SU-DHL-6 (cell line): ENCODE data around the gene ATP5F1E.
"Not testable (repeated sequence)": the region's sequence is repeated elsewhere in the genome, so short reads cannot be mapped to it uniquely, and the experiment has no call there.

Source experiments
- H2AFZ ChIP-seq: fragments of 200-600 bp; sonication (generic); 2 replicates; pipeline ENCODE4 v1.6.1; 2014; ENCODE audit warnings: low read depth, mild to moderate bottlenecking, moderate library complexity, mixed read lengths, antibody characterized with exemption, low read length; ENCODE audit not compliant: severe bottlenecking
- H3F3A ChIP-seq: fragments of 200-600 bp; shearing (Covaris generic); 2 replicates; pipeline ENCODE4 v1.6.0; 2016; ENCODE audit warnings: antibody characterized with exemption, mild to moderate bottlenecking; ENCODE audit not compliant: insufficient read depth
- H3K27ac ChIP-seq: fragments of 200-600 bp; sonication (generic); 2 replicates; pipeline ENCODE4 v1.5.1; 2016; ENCODE audit warnings: low read depth, mild to moderate bottlenecking, low read length, moderate library complexity, mixed read lengths
- H3K27me3 ChIP-seq: fragments of 200-600 bp; sonication (generic), shearing (Covaris generic); 2 replicates; pipeline ENCODE4 v1.6.0; 2014; ENCODE audit warnings: mild to moderate bottlenecking, low read length
- H3K36me3 ChIP-seq: fragments of 200-600 bp; sonication (generic); 2 replicates; pipeline ENCODE4 v1.6.1; 2014; ENCODE audit warnings: mild to moderate bottlenecking, low read length, mixed read lengths
- H3K4me2 ChIP-seq: fragments of 300-600, 200-600 bp; shearing (Covaris generic), sonication (generic); 2 replicates; pipeline ENCODE4 v1.6.0; 2014; ENCODE audit warnings: low read length, low read depth, mild to moderate bottlenecking; ENCODE audit not compliant: poor library complexity, severe bottlenecking
- H3K4me3 ChIP-seq: fragments of 200-600 bp; sonication (generic); 2 replicates; pipeline ENCODE4 v1.5.1; 2014; ENCODE audit warnings: antibody characterized with exemption, low read length, mild to moderate bottlenecking, mixed read lengths; ENCODE audit not compliant: insufficient read depth, poor library complexity, severe bottlenecking
- H3K79me2 ChIP-seq: fragments of 200-600 bp; sonication (generic); 2 replicates; pipeline ENCODE4 v1.6.1; 2014; ENCODE audit warnings: mild to moderate bottlenecking, low read length, moderate library complexity; ENCODE audit not compliant: insufficient read depth
- H3K9ac ChIP-seq: fragments of 200-600 bp; sonication (generic); 2 replicates; pipeline ENCODE4 v1.7.0; 2014; ENCODE audit warnings: mild to moderate bottlenecking, low read length
- H3K9me2 ChIP-seq: fragments of 200-600 bp; sonication (generic); replicated peaks from 2 replicates; pipeline ENCODE4 v1.6.1; 2014; ENCODE audit warnings: low read length; ENCODE audit not compliant: insufficient read depth
- H3K9me3 ChIP-seq: fragments of 200-600 bp; sonication (generic); 2 replicates; pipeline ENCODE4 v1.6.1; 2014; ENCODE audit warnings: low read length, mixed read lengths; ENCODE audit not compliant: insufficient read depth
- H4K20me1 ChIP-seq: fragments of 200-600 bp; sonication (generic); 2 replicates; pipeline ENCODE4 v1.6.1; 2014; ENCODE audit warnings: low read depth, mild to moderate bottlenecking, antibody characterized with exemption, low read length, moderate library complexity, mixed read lengths
- CTCF ChIP-seq: fragments of 200-600 bp; sonication (generic); IDR thresholded peaks from one replicate; pipeline ENCODE4 v1.5.1; 2017; ENCODE audit warnings: antibody characterized with exemption, mild to moderate bottlenecking, low read length, moderate library complexity; ENCODE audit not compliant: insufficient read depth, poor library complexity, severe bottlenecking
- EZH2phosphoT487 ChIP-seq: fragments of 200-600 bp; sonication (generic), shearing (Covaris generic); conservative IDR thresholded peaks from 2 replicates; pipeline ENCODE4 v1.6.1; 2018; ENCODE audit warnings: mild to moderate bottlenecking, antibody characterized with exemption, low read length, moderate library complexity, mixed read lengths

Gene ATP5F1E

GRCh38 chr20:58986968-58987517 is 45.1 kb downstream of the ATP5F1E start:
- no peak overlapping the region for H3K4me2 ChIP-seq
- H3K27ac ChIP-seq, result no peak overlapping the region
- peaks cover 8% of the 10 kb centered on the region; the same call in 1 of the 2 replicates for H3F3A ChIP-seq
- peaks cover 44% of the 10 kb centered on the region for H3K79me2 ChIP-seq
- TF ChIP-seq EZH2phosphoT487, result no peak
- TF ChIP-seq CTCF, result no peak
- H3K27me3 ChIP-seq, result no peaks in the 10 kb centered on the region
- H3K36me3 ChIP-seq, result peaks cover 19% of the 10 kb centered on the region
- no peak overlapping the region for H2AFZ ChIP-seq
- H3K9ac ChIP-seq, result no peak overlapping the region
- H3K4me3 ChIP-seq, result no peak overlapping the region
- no peaks in the 10 kb centered on the region for H3K9me3 ChIP-seq
- H3K9me2 ChIP-seq, result no peaks in the 10 kb centered on the region
- H4K20me1 ChIP-seq, result peaks cover 4% of the 10 kb centered on the region; the same call in 1 of the 2 replicates

GRCh38 chr20:58986286-58986967 is 45.7 kb downstream of the ATP5F1E start:
- Histone ChIP-seq H3K27me3 (no peaks in the 10 kb centered on the region), H3K9ac (no peak overlapping the region), H3K9me2 (no peaks in the 10 kb centered on the region), H4K20me1 (peaks cover 4% of the 10 kb centered on the region; the same call in 1 of the 2 replicates), H3K9me3 (no peaks in the 10 kb centered on the region), H3F3A (0 out of 2 replicates have a peak, but pooled peaks cover 6% of the 10 kb centered on the region), H3K4me3 (no peak overlapping the region), H3K27ac (no peak overlapping the region), H3K36me3 (peaks cover 19% of the 10 kb centered on the region), H3K79me2 (peaks cover 50% of the 10 kb centered on the region), H2AFZ (no peak overlapping the region), H3K4me2 (no peak overlapping the region)
- TF ChIP-seq EZH2phosphoT487 (no peak), CTCF (no peak)

- no peak overlapping the region for H2AFZ ChIP-seq
- TF ChIP-seq EZH2phosphoT487, result no peak
- 0 out of 2 replicates have a peak, but pooled peaks cover 4% of the 10 kb centered on the region for H3F3A ChIP-seq
- peaks cover 19% of the 10 kb centered on the region for H3K36me3 ChIP-seq
- H3K79me2 ChIP-seq, result peaks cover 51% of the 10 kb centered on the region
- H3K9me3 ChIP-seq, result no peaks in the 10 kb centered on the region
- H3K9ac ChIP-seq, result no peak overlapping the region
- H3K27ac ChIP-seq, result no peak overlapping the region
- no peak overlapping the region for H3K4me3 ChIP-seq
- peaks cover 4% of the 10 kb centered on the region; the same call in 1 of the 2 replicates for H4K20me1 ChIP-seq
- no peaks in the 10 kb centered on the region for H3K27me3 ChIP-seq
- no peak overlapping the region for H3K4me2 ChIP-seq
- no peaks in the 10 kb centered on the region for H3K9me2 ChIP-seq
These were observed 46.5 kb downstream of the ATP5F1E start for GRCh38 chr20:58985656-58986055.

- Histone ChIP-seq H3K9me2 (no peaks in the 10 kb centered on the region), H3K9ac (no peak overlapping the region), H3K27me3 (no peaks in the 10 kb centered on the region), H3K9me3 (no peaks in the 10 kb centered on the region), H3K36me3 (peaks cover 15% of the 10 kb centered on the region), H3K4me2 (peak overlapping the region; percentile 47), H4K20me1 (peaks cover 4% of the 10 kb centered on the region; the same call in 1 of the 2 replicates), H3F3A (peaks cover 5% of the 10 kb centered on the region; the same call in 1 of the 2 replicates), H3K27ac (no peak overlapping the region), H3K79me2 (peaks cover 51% of the 10 kb centered on the region), H3K4me3 (no peak overlapping the region), H2AFZ (no peak overlapping the region)
- no peak for TF ChIP-seq CTCF
- TF ChIP-seq EZH2phosphoT487, result no peak
These were observed 47.4 kb downstream of the ATP5F1E start for GRCh38 chr20:58984691-58985090.

- H3K36me3 ChIP-seq, result peaks cover 12% of the 10 kb centered on the region
- peaks cover 51% of the 10 kb centered on the region for H3K79me2 ChIP-seq
- not testable (repeated sequence) for H3K9me2 ChIP-seq, H3K27ac ChIP-seq, H3K9ac ChIP-seq, H2AFZ ChIP-seq, H4K20me1 ChIP-seq, H3K9me3 ChIP-seq, H3F3A ChIP-seq, H3K27me3 ChIP-seq
- H3K4me2 ChIP-seq, result peak overlapping the region; percentile 90
- peak overlapping the region; percentile 18 for H3K4me3 ChIP-seq
These were observed 49.0 kb downstream of the ATP5F1E start for GRCh38 chr20:58983115-58983468.
